H9 (cell line): Measurements from ENCODE around the gene HECW1. TPM values are rescaled to one million over a fixed set of nuclear protein-coding genes. Genes with fewer than 3 reads are reported as not detected.
A peak's percentile ranks its signal among the peaks of the same experiment; 100 is the strongest.

ENCODE experiments used
- DNase-seq: peaks from one replicate; pipeline ENCODE4 v3.0.0-alpha.2; 2017
- H2AFZ ChIP-seq: one replicate; pipeline ENCODE4 v1.6.1; 2013; ENCODE audit warnings: mild to moderate bottlenecking, low read length, control low read depth, moderate library complexity
- H2AK5ac ChIP-seq: 2 replicates; pipeline ENCODE4 v1.6.1; 2013; ENCODE audit warnings: low read length, control low read depth, mixed read lengths; ENCODE audit not compliant: insufficient read length
- H2BK120ac ChIP-seq: one replicate; pipeline ENCODE4 v1.6.1; 2013; ENCODE audit warnings: low read depth, mild to moderate bottlenecking, low read length, control low read depth, inconsistent platforms; ENCODE audit not compliant: poor library complexity, severe bottlenecking
- H2BK12ac ChIP-seq: 2 replicates; pipeline ENCODE4 v1.6.1; 2013; ENCODE audit warnings: low read length, control low read depth, mixed read lengths, low read depth; ENCODE audit not compliant: insufficient read length
- H2BK15ac ChIP-seq: 2 replicates; pipeline ENCODE4 v1.6.1; 2013; ENCODE audit warnings: low read depth, low read length, control low read depth
- H2BK20ac ChIP-seq: one replicate; pipeline ENCODE4 v1.6.1; 2013; ENCODE audit warnings: low read depth, mild to moderate bottlenecking, low read length, control low read depth, inconsistent platforms; ENCODE audit not compliant: poor library complexity, severe bottlenecking
- H2BK5ac ChIP-seq: 2 replicates; pipeline ENCODE4 v1.6.1; 2013; ENCODE audit warnings: low read length, control low read depth, mixed read lengths; ENCODE audit not compliant: insufficient read length
- H3K14ac ChIP-seq: 2 replicates; pipeline ENCODE4 v1.6.1; 2013; ENCODE audit warnings: low read length, control low read depth; ENCODE audit not compliant: insufficient read depth
- H3K18ac ChIP-seq: 2 replicates; pipeline ENCODE4 v1.6.1; 2013; ENCODE audit warnings: low read depth, mild to moderate bottlenecking, mixed read lengths, low read length, control low read depth; ENCODE audit not compliant: insufficient read length
- H3K23ac ChIP-seq: 2 replicates; pipeline ENCODE4 v1.6.1; 2013; ENCODE audit warnings: low read length, control low read depth, mixed read lengths, low read depth; ENCODE audit not compliant: insufficient read length
- H3K23me2 ChIP-seq: 2 replicates; pipeline ENCODE4 v1.6.1; 2013; ENCODE audit warnings: low read depth, mild to moderate bottlenecking, mixed read lengths, low read length, control low read depth; ENCODE audit not compliant: insufficient read length, poor library complexity, severe bottlenecking
- H3K27ac ChIP-seq: 2 replicates; pipeline ENCODE4 v1.5.1; 2013; ENCODE audit warnings: low read length, control low read depth, mixed read lengths, low read depth; ENCODE audit not compliant: insufficient read length
- H3K27me3 ChIP-seq: 2 replicates; pipeline ENCODE4 v1.6.1; 2013; ENCODE audit warnings: low read length, control low read depth, inconsistent platforms; ENCODE audit not compliant: insufficient read depth
- H3K4ac ChIP-seq: 2 replicates; pipeline ENCODE4 v1.6.1; 2013; ENCODE audit warnings: low read depth, mild to moderate bottlenecking, control low read depth, inconsistent platforms, low read length, moderate library complexity
- H3K4me1 ChIP-seq: 2 replicates; pipeline ENCODE4 v1.6.1; 2013; ENCODE audit warnings: low read length, control low read depth, inconsistent platforms; ENCODE audit not compliant: insufficient read depth
- H3K4me2 ChIP-seq: 2 replicates; pipeline ENCODE4 v1.6.1; 2013; ENCODE audit warnings: low read length, control low read depth, mixed read lengths; ENCODE audit not compliant: insufficient read length, insufficient read depth
- H3K56ac ChIP-seq: 2 replicates; pipeline ENCODE4 v1.6.1; 2013; ENCODE audit warnings: low read depth, mild to moderate bottlenecking, mixed read lengths, low read length, control low read depth; ENCODE audit not compliant: insufficient read length
- H3K79me1 ChIP-seq: 2 replicates; pipeline ENCODE4 v1.6.1; 2013; ENCODE audit warnings: low read depth, mild to moderate bottlenecking, moderate library complexity, low read length, control low read depth, inconsistent platforms; ENCODE audit not compliant: insufficient read depth, poor library complexity, severe bottlenecking
- H3K79me2 ChIP-seq: 2 replicates; pipeline ENCODE4 v1.6.1; 2013; ENCODE audit warnings: low read length, control low read depth, inconsistent platforms; ENCODE audit not compliant: insufficient read depth
- H3K9ac ChIP-seq: 2 replicates; pipeline ENCODE4 v1.6.1; 2013; ENCODE audit warnings: low read length, control low read depth, mixed read lengths; ENCODE audit not compliant: insufficient read length; ENCODE audit errors: extremely low read depth
- H3K9me3 ChIP-seq: one replicate; pipeline ENCODE4 v1.6.1; 2013; ENCODE audit warnings: low read depth, low read length, inconsistent platforms; ENCODE audit not compliant: control insufficient read depth
- H3T11ph ChIP-seq: one replicate; pipeline ENCODE4 v1.6.1; 2013; ENCODE audit warnings: mild to moderate bottlenecking, low read length, control low read depth, inconsistent platforms
- H4K20me1 ChIP-seq: one replicate; pipeline ENCODE4 v1.6.1; 2013; ENCODE audit not compliant: control insufficient read depth, insufficient read length, insufficient read depth
- H4K5ac ChIP-seq: 2 replicates; pipeline ENCODE4 v1.6.1; 2013; ENCODE audit warnings: low read depth, mild to moderate bottlenecking, mixed read lengths, low read length, control low read depth; ENCODE audit not compliant: insufficient read length
- H4K8ac ChIP-seq: replicated peaks from 2 replicates; pipeline ENCODE4 v1.6.1; 2013; ENCODE audit warnings: low read length, control low read depth, mixed read lengths, low read depth; ENCODE audit not compliant: insufficient read length
- H4K91ac ChIP-seq: 2 replicates; pipeline ENCODE4 v1.6.1; 2013; ENCODE audit warnings: low read depth, mild to moderate bottlenecking, moderate library complexity, mixed read lengths, low read length, control low read depth; ENCODE audit not compliant: insufficient read length
- H3K27ac Mint-ChIP-seq, 3 experiments: 2 replicates in 2 of 3; 3 replicates in 1 of 3; pipeline ENCODE4 v1.8.0; 2020 to 2021; ENCODE audit warnings: mixed read lengths in 3 of 3, mild to moderate bottlenecking in 1 of 3, moderate library complexity in 1 of 3
- H3K27me3 Mint-ChIP-seq: 2 replicates; pipeline ENCODE4 v1.8.0; 2021; ENCODE audit warnings: low read depth, mild to moderate bottlenecking, moderate library complexity, mixed read lengths
- H3K36me3 Mint-ChIP-seq, 3 experiments: 2 replicates in 2 of 3; 3 replicates in 1 of 3; pipeline ENCODE4 v1.8.0; 2020 to 2021; ENCODE audit warnings: low read depth in 3 of 3, mixed read lengths in 3 of 3; ENCODE audit not compliant: insufficient read depth in 1 of 3
- H3K4me1 Mint-ChIP-seq, 2 experiments: 2 replicates each; pipeline ENCODE4 v1.8.0; 2020; ENCODE audit warnings: mixed read lengths in 2 of 2
- H3K4me3 Mint-ChIP-seq, 2 experiments: 2 replicates in 1 of 2; 3 replicates in 1 of 2; pipeline ENCODE4 v1.8.0; 2020 to 2021; ENCODE audit warnings: mild to moderate bottlenecking in 2 of 2, mixed read lengths in 2 of 2, moderate library complexity in 1 of 2
- H3K9me3 Mint-ChIP-seq, 2 experiments: 2 replicates in 1 of 2; 3 replicates in 1 of 2; pipeline ENCODE4 v1.8.0; 2020; ENCODE audit warnings: mild to moderate bottlenecking in 2 of 2, mixed read lengths in 2 of 2, moderate library complexity in 1 of 2
- WGBS: extraction: QIAGEN DNeasy Blood & Tissue Kit; methylation state at CpG from one replicate; pipeline ENCODE4 v1.1.7; 2013; ENCODE audit warnings: missing lambda C conversion rate, low lambda C conversion rate, mixed read lengths; ENCODE audit not compliant: insufficient read length; ENCODE audit errors: extremely low coverage; 5-methylcytosine and 5-hydroxymethylcytosine counted together
- total RNA-seq: library from RNA; stranded (reverse); gene quantifications from 2 replicates; pipeline ENCODE4 v1.2.1, GENCODE V29; 2021
- TF ChIP-seq, protein P1 (sequence below): fragments of 200-600 bp; sonication (generic); conservative IDR thresholded peaks from 3 replicates; pipeline ENCODE4 v1.8.0; 2021; ENCODE audit warnings: antibody characterized with exemption, mild to moderate bottlenecking

HECW1 gene
- total RNA-seq, 1 experiment from 2014 or later: 5.0 TPM

DNA sequence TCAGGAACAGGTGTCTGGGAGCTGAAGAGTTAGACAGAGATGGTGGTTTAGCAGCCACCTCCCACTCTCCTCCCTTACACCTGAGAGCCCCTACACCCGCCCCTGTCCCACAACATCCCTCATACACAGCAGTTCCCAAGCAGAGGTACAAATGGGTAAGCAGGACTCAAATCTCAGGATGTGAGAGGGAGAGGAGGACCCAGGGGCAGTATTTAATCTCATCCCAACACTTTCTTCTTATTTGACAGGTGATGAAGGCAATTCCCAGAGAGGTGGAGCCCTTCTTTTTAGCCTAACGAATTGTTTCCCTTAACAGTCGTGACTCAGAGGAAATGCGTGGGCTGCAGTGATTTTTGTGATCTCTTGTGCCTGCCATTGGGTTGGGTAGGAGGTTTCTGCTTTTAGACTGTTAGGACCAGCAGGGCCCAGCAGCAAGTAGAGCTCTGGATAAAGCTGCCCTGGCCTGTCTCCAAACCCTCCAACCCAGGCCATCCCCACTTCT, 191.3 kb downstream of the HECW1 start:
- H3K18ac ChIP-seq: no peak overlapping the region
- H3K27me3 Mint-ChIP-seq: no peaks in the 10 kb centered on the region; the same call in 1 of the 2 replicates
- no peak overlapping the region for H3K4ac ChIP-seq
- no peak overlapping the region for H3T11ph ChIP-seq
- no peak overlapping the region for H3K9ac ChIP-seq
- no peaks in the 10 kb centered on the region for H3K79me1 ChIP-seq
- no peaks in the 10 kb centered on the region for H3K9me3 Mint-ChIP-seq
- H2BK5ac ChIP-seq: no peak overlapping the region
- TF ChIP-seq, protein P1, sequence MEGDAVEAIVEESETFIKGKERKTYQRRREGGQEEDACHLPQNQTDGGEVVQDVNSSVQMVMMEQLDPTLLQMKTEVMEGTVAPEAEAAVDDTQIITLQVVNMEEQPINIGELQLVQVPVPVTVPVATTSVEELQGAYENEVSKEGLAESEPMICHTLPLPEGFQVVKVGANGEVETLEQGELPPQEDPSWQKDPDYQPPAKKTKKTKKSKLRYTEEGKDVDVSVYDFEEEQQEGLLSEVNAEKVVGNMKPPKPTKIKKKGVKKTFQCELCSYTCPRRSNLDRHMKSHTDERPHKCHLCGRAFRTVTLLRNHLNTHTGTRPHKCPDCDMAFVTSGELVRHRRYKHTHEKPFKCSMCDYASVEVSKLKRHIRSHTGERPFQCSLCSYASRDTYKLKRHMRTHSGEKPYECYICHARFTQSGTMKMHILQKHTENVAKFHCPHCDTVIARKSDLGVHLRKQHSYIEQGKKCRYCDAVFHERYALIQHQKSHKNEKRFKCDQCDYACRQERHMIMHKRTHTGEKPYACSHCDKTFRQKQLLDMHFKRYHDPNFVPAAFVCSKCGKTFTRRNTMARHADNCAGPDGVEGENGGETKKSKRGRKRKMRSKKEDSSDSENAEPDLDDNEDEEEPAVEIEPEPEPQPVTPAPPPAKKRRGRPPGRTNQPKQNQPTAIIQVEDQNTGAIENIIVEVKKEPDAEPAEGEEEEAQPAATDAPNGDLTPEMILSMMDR: no peak
- H3K27me3 ChIP-seq: no peaks in the 10 kb centered on the region
- no peak overlapping the region for H2AFZ ChIP-seq
- H2BK20ac ChIP-seq: no peak overlapping the region
- peak overlapping the region in 1 of 3 experiments; percentile 44; a peak in 1 of 7 replicates for H3K27ac Mint-ChIP-seq
- H3K36me3 Mint-ChIP-seq: no peaks in the 10 kb centered on the region
- H3K79me2 ChIP-seq: no peaks in the 10 kb centered on the region
- WGBS: no CpG with 5 or more reads among the region's 4 CpGs
- H2BK12ac ChIP-seq: peak overlapping the region; percentile 57
- no peak overlapping the region for H3K4me3 Mint-ChIP-seq
- H3K4me2 ChIP-seq: no peak overlapping the region
- H2BK15ac ChIP-seq: no peak overlapping the region
- peaks cover 23 to 29% of the 10 kb centered on the region in 2 experiments for H3K4me1 Mint-ChIP-seq
- peaks cover 9% of the 10 kb centered on the region; the same call in 1 of the 2 replicates for H3K4me1 ChIP-seq
- no peak overlapping the region for H4K8ac ChIP-seq
- H4K91ac ChIP-seq: no peak overlapping the region
- no peaks in the 10 kb centered on the region for H4K20me1 ChIP-seq
- H3K56ac ChIP-seq: no peak overlapping the region
- H2AK5ac ChIP-seq: no peak overlapping the region
- H3K23me2 ChIP-seq: no peaks in the 10 kb centered on the region
- H2BK120ac ChIP-seq: no peak overlapping the region
- no peak overlapping the region; the same call in 1 of the 2 replicates for H3K14ac ChIP-seq
- H3K27ac ChIP-seq: no peak overlapping the region
- H4K5ac ChIP-seq: no peak overlapping the region
- H3K23ac ChIP-seq: no peak overlapping the region
- H3K9me3 ChIP-seq: no peaks in the 10 kb centered on the region
- DNase-seq: no peak
